ENCODE results near the gene PCNT. TPM values are rescaled to one million over a fixed set of nuclear protein-coding genes. Genes with fewer than 3 reads are reported as not detected.
"Not testable (repeated sequence)": the region's sequence is repeated elsewhere in the genome, so short reads cannot be mapped to it uniquely, and the experiment has no call there.

The PCNT gene
- polyA plus RNA-seq, 6 donors from 2014 or later = 4.7 to 32.5 (median 10.7) TPM

GRCh38 chr21:46431448-46431847 is 107.5 kb downstream of the PCNT start:
- no peaks in the 10 kb centered on the region for H3K27me3 Mint-ChIP-seq
- no peaks in the 10 kb centered on the region for H3K9me3 Mint-ChIP-seq
- H3K4me1 Mint-ChIP-seq = peaks cover 0 to 7% (median 4%) of the 10 kb centered on the region in 3 donors
- peaks cover 5 to 15% of the 10 kb centered on the region in 2 donors for H3K36me3 Mint-ChIP-seq
- no peak overlapping the region for H3K4me3 Mint-ChIP-seq
- peak overlapping the region in 1 of 6 donors; percentile 56 for H3K27ac Mint-ChIP-seq
- no peak for DNase-seq
- ATAC-seq (ENCODE audit: low read depth in 2 of 2) = no peak

GRCh38 chr21:46431884-46432488 is 108.0 kb downstream of the PCNT start:
- ATAC-seq (ENCODE audit: low read depth in 2 of 2) (no peak), DNase-seq (no peak)
- Mint-ChIP-seq H3K36me3 (peaks cover 5 to 15% of the 10 kb centered on the region in 2 donors), H3K27me3 (no peaks in the 10 kb centered on the region), H3K4me1 (peaks cover 0 to 9% (median 4%) of the 10 kb centered on the region in 3 donors), H3K9me3 (no peaks in the 10 kb centered on the region), H3K27ac (no peak overlapping the region), H3K4me3 (no peak overlapping the region)

GRCh38 chr21:46433116-46433515 is 109.2 kb downstream of the PCNT start:
- H3K9me3 Mint-ChIP-seq; H3K4me3 Mint-ChIP-seq; H3K27ac Mint-ChIP-seq; ATAC-seq (ENCODE audit: low read depth in 2 of 2); H3K27me3 Mint-ChIP-seq; DNase-seq: not testable (repeated sequence)
- H3K36me3 Mint-ChIP-seq = peaks cover 5 to 15% of the 10 kb centered on the region in 2 donors
- H3K4me1 Mint-ChIP-seq = peaks cover 0 to 12% (median 4%) of the 10 kb centered on the region in 3 donors

- H3K27me3 Mint-ChIP-seq = no peaks in the 10 kb centered on the region
- no peak overlapping the region for H3K4me3 Mint-ChIP-seq
- ATAC-seq (ENCODE audit: low read depth in 2 of 2) = no peak
- H3K36me3 Mint-ChIP-seq = peaks cover 5 to 15% of the 10 kb centered on the region in 2 donors
- peaks cover 0 to 12% (median 4%) of the 10 kb centered on the region in 3 donors for H3K4me1 Mint-ChIP-seq
- H3K9me3 Mint-ChIP-seq = no peaks in the 10 kb centered on the region
- no peak for DNase-seq
- H3K27ac Mint-ChIP-seq = no peak overlapping the region
Observed at GRCh38 chr21:46434322-46434958, 110.5 kb downstream of the PCNT start.

GRCh38 chr21:46435786-46436227 is 111.9 kb downstream of the PCNT start:
- Mint-ChIP-seq H3K4me1 (peaks cover 0 to 12% (median 4%) of the 10 kb centered on the region in 3 donors), H3K9me3 (no peaks in the 10 kb centered on the region), H3K27me3 (no peaks in the 10 kb centered on the region), H3K36me3 (peaks cover 9 to 10% of the 10 kb centered on the region in 2 donors), H3K27ac (no peak overlapping the region), H3K4me3 (no peak overlapping the region)
- DNase-seq (no peak), ATAC-seq (ENCODE audit: low read depth in 2 of 2) (no peak)

- DNase-seq (no peak), ATAC-seq (ENCODE audit: low read depth in 2 of 2) (no peak)
- Mint-ChIP-seq H3K27ac (no peak overlapping the region), H3K27me3 (no peaks in the 10 kb centered on the region), H3K4me3 (no peak overlapping the region), H3K4me1 (peaks cover 0 to 11% (median 3%) of the 10 kb centered on the region in 3 donors), H3K36me3 (peaks cover 6 to 18% of the 10 kb centered on the region in 2 donors), H3K9me3 (no peaks in the 10 kb centered on the region)
Observed at GRCh38 chr21:46436621-46437020, 112.7 kb downstream of the PCNT start.

- peaks cover 1 to 18% of the 10 kb centered on the region in 2 donors for H3K36me3 Mint-ChIP-seq
- H3K27me3 Mint-ChIP-seq = no peaks in the 10 kb centered on the region
- no peak overlapping the region for H3K4me3 Mint-ChIP-seq
- ATAC-seq (ENCODE audit: low read depth in 2 of 2) (no peak), DNase-seq (no peak)
- H3K27ac Mint-ChIP-seq = no peak overlapping the region
- H3K9me3 Mint-ChIP-seq = no peaks in the 10 kb centered on the region
- peaks cover 0 to 6% (median 0%) of the 10 kb centered on the region in 3 donors for H3K4me1 Mint-ChIP-seq
Observed at GRCh38 chr21:46437096-46437498, 113.1 kb downstream of the PCNT start.

- no peaks in the 10 kb centered on the region for H3K27me3 Mint-ChIP-seq
- no peak for ATAC-seq (ENCODE audit: low read depth in 2 of 2)
- H3K36me3 Mint-ChIP-seq = peaks cover 0 to 20% of the 10 kb centered on the region in 2 donors
- DNase-seq = no peak
- H3K9me3 Mint-ChIP-seq = no peaks in the 10 kb centered on the region
- H3K27ac Mint-ChIP-seq = no peak overlapping the region
- peaks cover 0 to 5% (median 0%) of the 10 kb centered on the region in 3 donors for H3K4me1 Mint-ChIP-seq
- no peak overlapping the region for H3K4me3 Mint-ChIP-seq
Observed at GRCh38 chr21:46437511-46437910, 113.6 kb downstream of the PCNT start.

GRCh38 chr21:46438241-46438640 is 114.3 kb downstream of the PCNT start:
- no peak for DNase-seq
- no peak for ATAC-seq (ENCODE audit: low read depth in 2 of 2)
- no peak overlapping the region for H3K4me3 Mint-ChIP-seq
- H3K36me3 Mint-ChIP-seq = peaks cover 0 to 22% of the 10 kb centered on the region in 2 donors
- H3K9me3 Mint-ChIP-seq = no peaks in the 10 kb centered on the region
- H3K27ac Mint-ChIP-seq = no peak overlapping the region
- H3K4me1 Mint-ChIP-seq = peaks cover 0 to 5% (median 0%) of the 10 kb centered on the region in 3 donors
- H3K27me3 Mint-ChIP-seq = no peaks in the 10 kb centered on the region

GRCh38 chr21:46439906-46440305 is 116.0 kb downstream of the PCNT start:
- Mint-ChIP-seq H3K27me3 (no peaks in the 10 kb centered on the region), H3K27ac (no peak overlapping the region), H3K9me3 (no peaks in the 10 kb centered on the region), H3K4me1 (peaks cover 0 to 5% (median 0%) of the 10 kb centered on the region in 3 donors), H3K4me3 (no peak overlapping the region), H3K36me3 (peaks cover 0 to 18% of the 10 kb centered on the region in 2 donors)
- DNase-seq (no peak), ATAC-seq (ENCODE audit: low read depth in 2 of 2) (no peak)

- Mint-ChIP-seq H3K27ac (peak overlapping the region in 1 of 6 donors; percentile 27), H3K27me3 (no peaks in the 10 kb centered on the region), H3K9me3 (no peaks in the 10 kb centered on the region), H3K4me1 (peaks cover 0 to 5% (median 0%) of the 10 kb centered on the region in 3 donors), H3K36me3 (peaks cover 0 to 17% of the 10 kb centered on the region in 2 donors), H3K4me3 (no peak overlapping the region)
- ATAC-seq (ENCODE audit: low read depth in 2 of 2) = no peak
- no peak for DNase-seq
Observed at GRCh38 chr21:46441331-46441730, 117.4 kb downstream of the PCNT start.

- H3K4me1 Mint-ChIP-seq = peaks cover 0 to 3% (median 0%) of the 10 kb centered on the region in 3 donors
- H3K9me3 Mint-ChIP-seq = no peaks in the 10 kb centered on the region
- DNase-seq (no peak), ATAC-seq (ENCODE audit: low read depth in 2 of 2) (no peak)
- peak overlapping the region in 1 of 6 donors; percentile 65 for H3K27ac Mint-ChIP-seq
- H3K4me3 Mint-ChIP-seq = no peak overlapping the region
- H3K36me3 Mint-ChIP-seq = peaks cover 0 to 17% of the 10 kb centered on the region in 2 donors
- no peaks in the 10 kb centered on the region for H3K27me3 Mint-ChIP-seq
Observed at GRCh38 chr21:46441961-46442498, 118.1 kb downstream of the PCNT start.

GRCh38 chr21:46442938-46443337 is 119.0 kb downstream of the PCNT start:
- Mint-ChIP-seq H3K27me3 (no peaks in the 10 kb centered on the region), H3K9me3 (peaks cover 0 to 5% (median 0%) of the 10 kb centered on the region in 7 donors), H3K36me3 (peaks cover 0 to 23% of the 10 kb centered on the region in 2 donors), H3K4me1 (peaks cover 0 to 5% (median 0%) of the 10 kb centered on the region in 3 donors), H3K27ac (peak overlapping the region in 1 of 6 donors; percentile 80), H3K4me3 (peak overlapping the region in 1 of 8 donors; percentile 16)
- no peak for ATAC-seq (ENCODE audit: low read depth in 2 of 2)
- no peak for DNase-seq

GRCh38 chr21:46443910-46444309 is 120.0 kb downstream of the PCNT start:
- Mint-ChIP-seq H3K27me3 (no peaks in the 10 kb centered on the region), H3K27ac (peak overlapping the region in 3 of 6 donors; percentile 10 to 87 (median 64))

More at GRCh38 chr21:46443910-46444309, 120.0 kb downstream of the PCNT start:
- Mint-ChIP-seq H3K4me3 (no peak overlapping the region), H3K4me1 (peaks cover 0 to 7% (median 0%) of the 10 kb centered on the region in 3 donors), H3K9me3 (peaks cover 0 to 14% (median 8%) of the 10 kb centered on the region in 7 donors), H3K36me3 (peaks cover 0 to 28% of the 10 kb centered on the region in 2 donors)
- DNase-seq (no peak), ATAC-seq (ENCODE audit: low read depth in 2 of 2) (no peak)
